Activated CD8-positive, alpha-beta T cell treated with anti-CD3 and anti-CD28 coated beads for 36 hours (primary cell): ENCODE results near the gene ABCB6. TPM values are rescaled to one million over a fixed set of nuclear protein-coding genes. Genes with fewer than 3 reads are reported as not detected.

Experiments
- ATAC-seq: fragments of 200-7000 bp; cut with Tn5 transposase; one replicate; pipeline ENCODE4 v1.10.0; 2021; ENCODE audit warnings: mild to moderate bottlenecking, moderate library complexity
- CTCF ChIA-PET: fragments of 350-600 bp; sonication (Branson Sonifier 250); formaldehyde crosslinking; loops from one replicate; lab custom pipeline; 2021; ENCODE audit warnings: antibody characterized with exemption; lab: Charles Lee
- POLR2A ChIA-PET: fragments of 350-600 bp; sonication (Branson Sonifier 250); formaldehyde crosslinking; loops from one replicate; lab custom pipeline; 2021; ENCODE audit warnings: antibody characterized with exemption; lab: Charles Lee
- DNase-seq: peaks from one replicate; pipeline ENCODE4 v3.0.0-alpha.2; 2020
- H3K27ac Mint-ChIP-seq: one replicate; pipeline ENCODE4 v1.8.0; 2021; ENCODE audit warnings: mild to moderate bottlenecking, mixed read lengths
- H3K27me3 Mint-ChIP-seq: one replicate; pipeline ENCODE4 v1.8.0; 2021; ENCODE audit warnings: mixed read lengths
- H3K36me3 Mint-ChIP-seq: one replicate; pipeline ENCODE4 v1.8.0; 2021; ENCODE audit warnings: low read depth, mixed read lengths
- H3K4me1 Mint-ChIP-seq: one replicate; pipeline ENCODE4 v1.8.0; 2021; ENCODE audit warnings: low read depth, mixed read lengths
- H3K4me3 Mint-ChIP-seq: one replicate; pipeline ENCODE4 v1.8.0; 2021; ENCODE audit warnings: mild to moderate bottlenecking, moderate library complexity, mixed read lengths
- H3K9me3 Mint-ChIP-seq: one replicate; pipeline ENCODE4 v1.8.0; 2021; ENCODE audit warnings: mixed read lengths
- CTCF ChIP-seq: fragments of 200-600 bp; IDR thresholded peaks from one replicate; pipeline ENCODE4 v1.8.0; 2022; ENCODE audit warnings: antibody characterized with exemption, mild to moderate bottlenecking
- intact Hi-C: fragments of 100-400 bp; cut with micrococcal nuclease; formaldehyde crosslinking; loops from one replicate; pipeline ENCODE4 v1.10.0; 2022
- total RNA-seq, 2 experiments: library from RNA; stranded (reverse); gene quantifications; one replicate each; pipeline ENCODE4 v1.2.3, GENCODE V29; 2021

The ABCB6 gene
- total RNA-seq, 2 experiments from 2014 or later, result 32.3 to 35.7 TPM

- peaks cover 39% of the 10 kb centered on the region for H3K4me1 Mint-ChIP-seq
- intact Hi-C loops, result loop anchor here (5.0 kb wide), 1 partner anchor 68 kb away; no protein-coding TSS in a partner anchor
- peak overlapping the region; percentile 75 for H3K27ac Mint-ChIP-seq
- POLR2A ChIA-PET, result interaction anchor here (0.9 to 9.9 kb wide), 10 partner anchors 10 to 343 kb away, joined by 3 to 239 read pairs (median 10); partner anchors contain the start of genes ABCB6, CNPPD1, DNAJB2 and GLB1L
- H3K36me3 Mint-ChIP-seq, result peaks cover 73% of the 10 kb centered on the region
- CTCF ChIA-PET, result interaction anchor here (1.2 to 3.0 kb wide), 11 partner anchors 17 to 74 kb away, joined by 3 to 15 read pairs (median 7); partner anchors contain the start of genes CNPPD1, DNAJB2, GLB1L and NHEJ1
- DNase-seq (no peak), ATAC-seq (no peak)
- H3K4me3 Mint-ChIP-seq, result peak overlapping the region; percentile 95
- TF ChIP-seq CTCF, result no peak
- no peaks in the 10 kb centered on the region for H3K9me3 Mint-ChIP-seq
- H3K27me3 Mint-ChIP-seq, result no peaks in the 10 kb centered on the region
These were observed 10.2 kb upstream of the ABCB6 start for GRCh38 chr2:219228911-219229304.

GRCh38 chr2:219228041-219228910 lies 9.5 kb upstream of the ABCB6 start:
- Mint-ChIP-seq H3K9me3 (no peaks in the 10 kb centered on the region), H3K4me1 (peaks cover 38% of the 10 kb centered on the region), H3K27ac (peak overlapping the region; percentile 75), H3K27me3 (no peaks in the 10 kb centered on the region), H3K36me3 (peaks cover 73% of the 10 kb centered on the region), H3K4me3 (peak overlapping the region; percentile 95)
- POLR2A ChIA-PET, result interaction anchor here (0.6 to 9.9 kb wide), 11 partner anchors 9 to 342 kb away, joined by 3 to 239 read pairs (median 10); partner anchors contain the start of genes ABCB6, CNPPD1, DNAJB2 and GLB1L
- intact Hi-C loops, result loop anchor here (5.0 kb wide), 1 partner anchor 69 kb away; no protein-coding TSS in a partner anchor
- ATAC-seq, result no peak
- no peak for TF ChIP-seq CTCF
- CTCF ChIA-PET, result interaction anchor here (0.7 to 2.5 kb wide), 8 partner anchors 20 to 330 kb away, joined by 3 to 12 read pairs (median 6); partner anchors contain the start of genes DNAJB2, NHEJ1 and SLC23A3
- DNase-seq, result no peak

- ChIA-PET CTCF (no interaction called here), POLR2A (interaction anchor here (1.3 to 9.9 kb wide), 2 partner anchors 21 to 29 kb away, joined by 4 to 239 read pairs; partner anchors contain the start of genes GLB1L, STK16, TUBA4A and TUBA4B)
- intact Hi-C loops, result loop anchor here (5.0 kb wide), 1 partner anchor 72 kb away; no protein-coding TSS in a partner anchor
- Mint-ChIP-seq H3K4me3 (no peak overlapping the region), H3K36me3 (peaks cover 61% of the 10 kb centered on the region), H3K9me3 (no peaks in the 10 kb centered on the region), H3K4me1 (peaks cover 20% of the 10 kb centered on the region), H3K27ac (no peak overlapping the region), H3K27me3 (no peaks in the 10 kb centered on the region)
- no peak for TF ChIP-seq CTCF
- DNase-seq (no peak), ATAC-seq (no peak)
These were observed 6.6 kb upstream of the ABCB6 start for GRCh38 chr2:219225350-219225749.

GRCh38 chr2:219223831-219224610 lies 5.3 kb upstream of the ABCB6 start:
- H3K9me3 Mint-ChIP-seq, result no peaks in the 10 kb centered on the region
- H3K4me3 Mint-ChIP-seq, result no peak overlapping the region
- no peak overlapping the region for H3K27ac Mint-ChIP-seq
- ChIA-PET POLR2A (interaction anchor here (0.7 to 1.4 kb wide), 5 partner anchors 13 to 1157 kb away, joined by 3 to 4 read pairs (median 3); partner anchors contain the start of genes CNPPD1 and TUBA4A), CTCF (interaction anchor here (0.7 to 1.0 kb wide), 2 partner anchors 13 to 71 kb away, joined by 3 to 4 read pairs; no protein-coding TSS in a partner anchor)
- H3K4me1 Mint-ChIP-seq, result peaks cover 29% of the 10 kb centered on the region
- no peaks in the 10 kb centered on the region for H3K27me3 Mint-ChIP-seq
- intact Hi-C loops, result no loop called here
- H3K36me3 Mint-ChIP-seq, result peaks cover 66% of the 10 kb centered on the region
- ATAC-seq (no peak), DNase-seq (no peak)
- no peak for TF ChIP-seq CTCF
